GM21786 (cell line): Measurements from ENCODE around the gene HYI.
"Not testable (repeated sequence)": the region's sequence is repeated elsewhere in the genome, so short reads cannot be mapped to it uniquely, and the experiment has no call there.

Experiments
- ATAC-seq: cut with Tn5 transposase; IDR thresholded peaks from one replicate; pipeline ENCODE4 v1.9.1; 2021; ENCODE audit not compliant: unreplicated experiment

Gene HYI

GRCh38 chr1:43432171-43432860 is 21.4 kb downstream of the HYI start:
- ATAC-seq, result no peak

GRCh38 chr1:43431676-43432075 is 22.1 kb downstream of the HYI start:
- ATAC-seq, result no peak

GRCh38 chr1:43430831-43431230 is 22.9 kb downstream of the HYI start:
- no peak for ATAC-seq

DNA sequence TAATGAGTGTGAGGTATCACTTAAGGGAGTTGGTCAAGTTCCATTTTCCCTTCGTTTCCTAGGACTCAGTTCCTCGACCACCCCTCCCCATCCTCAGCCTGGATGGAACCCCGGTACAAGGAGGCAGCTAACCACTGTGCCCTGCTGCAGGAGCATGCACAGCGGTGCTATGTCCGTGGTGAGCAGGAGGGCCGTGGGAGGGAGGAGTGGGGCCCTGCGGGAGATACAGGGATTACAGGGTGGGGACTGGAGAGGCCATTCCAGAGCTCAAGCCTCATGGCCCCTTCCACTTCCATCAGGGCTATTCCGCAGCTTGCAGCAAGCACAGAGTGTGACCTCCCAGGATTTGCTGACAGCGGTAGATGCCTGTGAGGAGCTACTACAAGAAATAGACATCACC is 25.8 kb downstream of the HYI start:
- no peak for ATAC-seq

DNA sequence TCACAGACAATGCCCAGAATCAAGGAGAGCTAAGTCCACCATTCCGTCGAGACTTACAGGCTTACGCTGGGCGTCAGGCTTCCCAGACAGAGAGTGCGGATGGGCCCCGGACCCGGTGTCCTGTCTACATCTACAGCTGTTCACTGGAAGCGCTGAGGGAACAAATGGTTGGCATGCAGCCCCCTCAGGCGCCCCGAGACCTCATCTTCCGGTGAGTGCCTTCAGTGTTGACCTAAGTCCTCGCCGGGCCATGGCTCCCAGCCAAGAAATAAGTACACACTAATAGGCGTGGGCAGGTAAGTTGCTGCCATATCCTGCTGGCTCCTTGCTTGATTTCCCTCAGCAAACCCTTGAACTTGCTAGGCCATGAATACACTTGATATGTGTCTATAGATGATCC is 26.2 kb downstream of the HYI start:
- no peak for ATAC-seq

DNA sequence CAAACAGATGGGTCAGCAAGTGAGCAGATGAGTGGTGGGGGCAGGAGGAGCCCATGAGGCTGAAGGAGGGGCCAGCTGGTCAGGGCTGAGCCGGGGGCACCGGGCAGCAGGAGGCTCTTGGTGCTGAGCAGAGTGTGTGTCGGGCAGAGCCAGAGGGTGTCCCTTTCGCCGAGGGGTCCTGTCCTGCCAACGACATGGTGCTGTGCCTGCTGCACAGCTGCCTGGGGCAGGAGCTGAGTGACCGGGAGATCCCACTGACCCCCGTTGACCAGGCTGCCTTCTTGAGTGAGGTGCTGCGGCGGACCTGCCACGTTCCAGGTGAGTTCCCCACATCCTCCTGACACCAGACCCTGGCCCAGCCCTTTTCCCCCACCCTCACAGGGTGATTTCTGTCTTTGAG is 27.5 kb downstream of the HYI start:
- no peak for ATAC-seq

DNA sequence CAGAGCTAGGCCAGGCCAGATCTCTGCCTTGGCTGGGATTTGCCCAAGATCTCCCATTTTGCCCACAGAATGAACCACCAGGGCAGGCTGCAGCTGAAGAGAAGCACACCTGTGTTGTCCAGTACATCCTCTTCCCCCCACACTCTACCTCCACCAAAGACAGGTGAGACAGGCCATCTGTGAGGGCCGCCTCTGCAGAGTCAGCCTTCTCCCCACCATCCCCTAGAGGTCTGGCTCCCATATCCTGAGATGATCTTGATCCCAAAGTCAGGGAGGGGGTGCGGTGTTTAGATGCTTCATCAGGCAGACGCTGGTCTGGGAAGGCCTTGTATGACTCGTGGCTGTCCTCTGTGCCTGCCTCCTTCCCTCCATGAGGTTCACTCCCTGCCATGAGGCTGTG is 28.7 kb downstream of the HYI start:
- ATAC-seq, result no peak

GRCh38 chr1:43423672-43424550 is 29.8 kb downstream of the HYI start:
- ATAC-seq, result no peak

- no peak for ATAC-seq
These were observed 30.6 kb downstream of the HYI start for GRCh38 chr1:43422995-43423671.

GRCh38 chr1:43421976-43422750 is 31.6 kb downstream of the HYI start:
- ATAC-seq, result no peak

GRCh38 chr1:43421396-43421795 is 32.3 kb downstream of the HYI start:
- no peak for ATAC-seq

GRCh38 chr1:43420874-43421273 is 32.9 kb downstream of the HYI start:
- no peak for ATAC-seq

DNA sequence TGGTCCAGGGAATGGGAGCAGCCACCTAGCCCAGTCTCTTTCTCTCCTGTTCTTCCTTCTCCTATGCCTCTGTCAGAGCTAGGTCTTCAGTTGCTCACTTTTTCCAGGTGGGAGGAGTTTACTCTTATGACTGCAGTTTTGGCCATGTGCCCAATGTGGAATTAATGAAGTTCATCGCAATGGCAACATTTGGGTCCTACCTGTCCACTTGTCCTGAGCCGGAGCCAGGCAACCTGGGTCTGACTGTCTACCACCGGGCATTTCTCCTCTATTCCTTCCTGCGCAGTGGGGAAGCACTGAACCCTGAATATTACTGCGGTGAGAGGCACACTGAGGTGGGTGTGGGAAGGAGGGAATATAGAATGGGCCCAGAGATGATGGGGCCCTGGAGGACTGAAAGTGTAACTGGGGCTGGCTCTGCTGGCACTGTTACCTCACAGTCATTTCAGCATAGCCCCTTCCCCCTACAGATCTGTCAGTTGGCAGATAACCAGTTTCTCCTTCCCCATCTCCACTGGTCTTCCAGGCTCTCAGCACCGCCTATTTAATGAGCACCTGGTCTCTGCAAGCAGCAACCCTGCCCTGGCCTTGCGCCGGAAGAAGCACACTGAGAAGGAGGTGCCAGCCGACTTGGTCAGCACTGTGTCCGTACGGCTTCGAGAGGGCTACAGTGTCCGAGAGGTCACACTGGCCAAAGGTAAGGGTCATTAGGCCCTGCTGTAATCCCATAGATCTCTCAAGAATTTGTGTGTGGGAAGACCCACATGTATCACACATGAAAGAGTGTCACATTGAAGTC is 33.9 kb downstream of the HYI start:
- no peak for ATAC-seq

DNA sequence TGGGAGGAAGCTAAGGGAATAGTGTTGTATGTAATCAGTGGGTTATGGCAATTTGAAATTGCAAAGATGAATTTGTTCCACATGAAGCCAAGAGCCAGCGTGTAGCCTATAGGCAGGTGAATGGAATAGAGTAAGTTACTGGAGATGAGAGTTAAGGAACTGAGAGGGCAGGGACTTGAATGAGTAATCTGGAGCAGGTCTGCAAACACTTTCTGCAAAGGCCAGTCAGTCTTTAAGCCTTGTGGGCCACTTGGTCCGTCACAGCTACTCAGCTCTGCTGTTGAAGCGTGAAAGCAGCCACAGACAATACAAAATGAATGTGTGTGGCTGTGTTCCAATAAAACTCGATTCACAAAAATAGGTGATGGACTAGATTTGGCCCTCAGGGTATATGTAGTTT is 34.9 kb downstream of the HYI start:
- ATAC-seq, result no peak

DNA sequence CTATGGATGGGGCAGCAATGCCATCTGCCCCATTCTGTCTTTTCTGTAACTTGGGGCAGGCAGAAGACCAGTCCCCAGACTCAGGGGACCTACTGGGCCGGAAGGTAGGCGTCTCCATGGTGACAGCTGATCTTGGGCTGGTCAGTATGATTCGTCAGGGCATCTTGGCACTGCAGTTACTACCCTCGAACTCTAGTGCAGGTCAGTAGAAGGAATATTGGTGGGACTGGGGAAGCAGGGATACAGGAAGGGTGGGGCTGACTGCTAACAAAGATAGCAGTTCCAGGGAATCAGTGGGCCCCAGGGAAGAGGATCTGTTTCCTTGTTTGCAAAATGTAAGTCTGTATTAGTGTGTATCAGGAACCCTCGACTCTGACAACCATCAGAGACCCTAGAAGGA is 37.8 kb downstream of the HYI start:
- ATAC-seq, result no peak

DNA sequence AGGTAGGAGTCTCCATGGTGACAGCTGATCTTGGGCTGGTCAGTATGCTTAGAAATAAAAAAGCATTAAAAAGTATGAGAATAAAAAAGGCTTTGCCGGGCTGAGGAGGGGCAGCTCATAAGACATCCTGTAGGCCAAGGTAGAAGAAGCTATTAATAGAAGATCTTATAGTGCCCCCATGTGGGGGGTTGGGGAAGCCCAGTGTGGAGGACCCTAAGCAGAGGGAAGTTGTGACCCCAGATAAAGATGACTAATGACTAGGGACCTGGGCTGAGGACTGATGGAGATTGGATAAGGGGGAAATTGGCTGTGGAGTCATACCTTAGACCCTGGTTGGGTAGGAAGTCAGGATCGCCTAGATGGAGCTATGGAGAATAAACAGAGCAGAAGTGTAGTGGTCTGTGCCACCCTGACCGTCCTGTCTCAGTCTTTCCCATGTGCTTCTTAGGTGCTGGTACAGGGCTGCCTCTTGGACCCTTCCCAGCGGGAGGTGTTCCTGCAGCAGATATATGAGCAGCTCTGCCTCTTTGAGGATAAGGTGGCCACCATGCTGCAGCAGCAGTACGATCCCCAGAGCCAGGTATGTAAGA is 39.0 kb downstream of the HYI start:
- no peak for ATAC-seq

GRCh38 chr1:43413426-43413825 is 40.3 kb downstream of the HYI start:
- not testable (repeated sequence) for ATAC-seq

- ATAC-seq, result no peak
These were observed 43.2 kb downstream of the HYI start for GRCh38 chr1:43410571-43410970.

- ATAC-seq, result no peak
These were observed 47.9 kb downstream of the HYI start for GRCh38 chr1:43405876-43406234.
